ENCODE data around the gene ATG9A.
"Not testable (repeated sequence)": the region's sequence is repeated elsewhere in the genome, so short reads cannot be mapped to it uniquely, and the experiment has no call there.

ATG9A gene

GRCh38 chr2:219205981-219206327 is 23.5 kb downstream of the ATG9A start:
- no peak for DNase-seq (ENCODE audit: low read depth)

- no peak for DNase-seq (ENCODE audit: low read depth)
Observed at GRCh38 chr2:219205165-219205538, 24.3 kb downstream of the ATG9A start.

GRCh38 chr2:219204425-219205164 is 24.8 kb downstream of the ATG9A start:
- no peak for DNase-seq (ENCODE audit: low read depth)

- not testable (repeated sequence) for DNase-seq (ENCODE audit: low read depth)
Observed at GRCh38 chr2:219201331-219201730, 28.1 kb downstream of the ATG9A start.

GRCh38 chr2:219200502-219201326 is 28.7 kb downstream of the ATG9A start:
- not testable (repeated sequence) for DNase-seq (ENCODE audit: low read depth)

GRCh38 chr2:219199470-219200211 is 29.8 kb downstream of the ATG9A start:
- no peak for DNase-seq (ENCODE audit: low read depth)

- DNase-seq (ENCODE audit: low read depth) = no peak
Observed at GRCh38 chr2:219198974-219199373, 30.5 kb downstream of the ATG9A start.

- no peak for DNase-seq (ENCODE audit: low read depth)
Observed at GRCh38 chr2:219197388-219197787, 32.0 kb downstream of the ATG9A start.

GRCh38 chr2:219186754-219187456 is 42.5 kb downstream of the ATG9A start:
- no peak for DNase-seq (ENCODE audit: low read depth)

- no peak for DNase-seq (ENCODE audit: low read depth)
Observed at GRCh38 chr2:219184121-219184520, 45.3 kb downstream of the ATG9A start.

- DNase-seq (ENCODE audit: low read depth) = no peak
Observed at GRCh38 chr2:219183151-219183772, 46.2 kb downstream of the ATG9A start.

- no peak for DNase-seq (ENCODE audit: low read depth)
Observed at GRCh38 chr2:219182331-219183150, 46.9 kb downstream of the ATG9A start.

GRCh38 chr2:219181531-219181930 is 47.9 kb downstream of the ATG9A start:
- DNase-seq (ENCODE audit: low read depth) = no peak

- no peak for DNase-seq (ENCODE audit: low read depth)
Observed at GRCh38 chr2:219180961-219181360, 48.5 kb downstream of the ATG9A start.

- no peak for DNase-seq (ENCODE audit: low read depth)
Observed at GRCh38 chr2:219179601-219180465, 49.6 kb downstream of the ATG9A start.

GRCh38 chr2:219178377-219179175 is 50.9 kb downstream of the ATG9A start:
- peak; percentile 37 for DNase-seq (ENCODE audit: low read depth)

- DNase-seq (ENCODE audit: low read depth) = peak; percentile 88
Observed at GRCh38 chr2:219177552-219178376, 51.7 kb downstream of the ATG9A start, which contains the start of gene RETREG2. RETREG2 (plus strand) TSS chr2:219178275; CDS start chr2:219178353, 78 bp downstream.
